Measurements from ENCODE around the gene PRELID2. TPM values are rescaled to one million over a fixed set of nuclear protein-coding genes. Genes with fewer than 3 reads are reported as not detected.
"Not testable (repeated sequence)": the region's sequence is repeated elsewhere in the genome, so short reads cannot be mapped to it uniquely, and the experiment has no call there.

PRELID2 gene
- total RNA-seq, 2 donors from 2014 or later, result 6.7 to 14.3 TPM

DNA sequence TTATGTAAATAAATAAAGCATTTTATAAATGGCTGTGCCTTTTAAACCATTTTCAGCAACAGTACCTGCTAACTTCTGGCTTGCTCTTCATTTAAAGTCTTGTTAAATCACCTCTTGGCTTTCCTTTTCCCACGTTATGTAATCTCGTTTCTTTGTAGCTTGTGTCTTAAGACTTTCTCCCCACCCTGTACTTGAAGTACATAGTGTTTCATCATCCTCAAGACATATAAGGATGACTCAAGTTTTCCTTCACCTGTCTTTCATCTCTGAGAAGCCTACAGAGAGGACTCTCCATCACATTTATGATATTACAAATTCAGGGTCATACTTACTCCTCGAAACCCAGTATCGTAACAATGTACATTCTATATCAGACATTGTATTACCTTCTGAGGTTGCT, 33.9 kb downstream of the PRELID2 start:
- no peak overlapping the region for H3K4me3 Mint-ChIP-seq
- TF ChIP-seq, protein P1, sequence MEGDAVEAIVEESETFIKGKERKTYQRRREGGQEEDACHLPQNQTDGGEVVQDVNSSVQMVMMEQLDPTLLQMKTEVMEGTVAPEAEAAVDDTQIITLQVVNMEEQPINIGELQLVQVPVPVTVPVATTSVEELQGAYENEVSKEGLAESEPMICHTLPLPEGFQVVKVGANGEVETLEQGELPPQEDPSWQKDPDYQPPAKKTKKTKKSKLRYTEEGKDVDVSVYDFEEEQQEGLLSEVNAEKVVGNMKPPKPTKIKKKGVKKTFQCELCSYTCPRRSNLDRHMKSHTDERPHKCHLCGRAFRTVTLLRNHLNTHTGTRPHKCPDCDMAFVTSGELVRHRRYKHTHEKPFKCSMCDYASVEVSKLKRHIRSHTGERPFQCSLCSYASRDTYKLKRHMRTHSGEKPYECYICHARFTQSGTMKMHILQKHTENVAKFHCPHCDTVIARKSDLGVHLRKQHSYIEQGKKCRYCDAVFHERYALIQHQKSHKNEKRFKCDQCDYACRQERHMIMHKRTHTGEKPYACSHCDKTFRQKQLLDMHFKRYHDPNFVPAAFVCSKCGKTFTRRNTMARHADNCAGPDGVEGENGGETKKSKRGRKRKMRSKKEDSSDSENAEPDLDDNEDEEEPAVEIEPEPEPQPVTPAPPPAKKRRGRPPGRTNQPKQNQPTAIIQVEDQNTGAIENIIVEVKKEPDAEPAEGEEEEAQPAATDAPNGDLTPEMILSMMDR (conservative IDR thresholded peaks at IDR 0.05), result no peak

DNA sequence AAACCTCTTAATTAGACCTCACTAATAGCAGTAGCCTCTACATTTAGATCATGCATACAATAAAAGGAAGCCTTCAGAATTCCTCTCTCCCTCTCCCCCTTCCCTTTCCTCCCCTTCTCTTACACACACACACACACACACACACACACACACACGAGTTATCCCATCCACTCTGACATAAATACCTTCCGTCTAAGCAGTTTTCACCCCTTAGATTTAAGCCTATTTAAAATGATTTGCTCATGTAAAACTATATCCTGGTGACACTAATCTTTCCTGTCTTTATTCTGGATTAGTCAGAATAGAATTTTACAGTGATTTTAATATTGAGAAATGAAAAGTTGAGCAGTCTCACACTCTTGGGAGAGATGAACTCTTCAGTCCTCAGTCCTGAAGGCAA, 35.0 kb downstream of the PRELID2 start:
- Mint-ChIP-seq H3K36me3 (ENCODE audit: low read depth) (no peaks in the 10 kb centered on the region), H3K4me1 (peaks cover 22% of the 10 kb centered on the region), H3K27me3 (ENCODE audit: insufficient read depth) (no peaks in the 10 kb centered on the region), H3K27ac (no peak overlapping the region), H3K4me3 (no peak overlapping the region), H3K9me3 (no peaks in the 10 kb centered on the region)
- no peaks in the 10 kb centered on the region for H3K9me3 ChIP-seq (ENCODE audit: control insufficient read depth, low read length)
- H3K27ac ChIP-seq (ENCODE audit: low read depth, low read length), result no peak overlapping the region
- peaks cover 8% of the 10 kb centered on the region for H3K4me1 ChIP-seq (ENCODE audit: control insufficient read depth, insufficient read depth, low read length)
- H3K27me3 ChIP-seq (ENCODE audit: control insufficient read depth, insufficient read depth, low read length, poor library complexity, severe bottlenecking), result no peaks in the 10 kb centered on the region
- no peak overlapping the region for H3K9ac ChIP-seq (ENCODE audit: extremely low read depth, low read length, poor library complexity, severe bottlenecking)
- WGBS, 2 experiments (ENCODE audit: insufficient coverage in 1 of 2, insufficient read length in 1 of 2), result 44% methylated on average over 2 of the region's 2 CpGs; no CpG with 5 or more reads in 1 of the 2 experiments
- no peaks in the 10 kb centered on the region for H3K36me3 ChIP-seq (ENCODE audit: control insufficient read depth, insufficient read depth, low read length)
- TF ChIP-seq, protein P1 (conservative IDR thresholded peaks at IDR 0.05), result no peak
- H3K4me3 ChIP-seq (ENCODE audit: low read length), result no peak overlapping the region
- DNase-seq, result no peak

More for the DNA sequence above, 33.9 kb downstream of the PRELID2 start:
- H3K4me1 Mint-ChIP-seq, result peaks cover 25% of the 10 kb centered on the region
- Histone ChIP-seq H3K9ac (ENCODE audit: extremely low read depth, low read length, poor library complexity, severe bottlenecking) (no peak overlapping the region), H3K36me3 (ENCODE audit: control insufficient read depth, insufficient read depth, low read length) (no peaks in the 10 kb centered on the region), H3K27me3 (ENCODE audit: control insufficient read depth, insufficient read depth, low read length, poor library complexity, severe bottlenecking) (no peaks in the 10 kb centered on the region), H3K4me3 (ENCODE audit: low read length) (no peak overlapping the region), H3K4me1 (ENCODE audit: control insufficient read depth, insufficient read depth, low read length) (peaks cover 13% of the 10 kb centered on the region), H3K9me3 (ENCODE audit: control insufficient read depth, low read length) (no peaks in the 10 kb centered on the region), H3K27ac (ENCODE audit: low read depth, low read length) (no peak overlapping the region)
- H3K9me3 Mint-ChIP-seq, result no peaks in the 10 kb centered on the region
- 89 to 97% methylated on average over 2 to 4 of the region's 4 CpGs for WGBS, 2 experiments (ENCODE audit: insufficient coverage in 1 of 2, insufficient read length in 1 of 2)
- no peaks in the 10 kb centered on the region for H3K27me3 Mint-ChIP-seq (ENCODE audit: insufficient read depth)
- H3K36me3 Mint-ChIP-seq (ENCODE audit: low read depth), result no peaks in the 10 kb centered on the region
- H3K27ac Mint-ChIP-seq, result no peak overlapping the region
- DNase-seq, result no peak

DNA sequence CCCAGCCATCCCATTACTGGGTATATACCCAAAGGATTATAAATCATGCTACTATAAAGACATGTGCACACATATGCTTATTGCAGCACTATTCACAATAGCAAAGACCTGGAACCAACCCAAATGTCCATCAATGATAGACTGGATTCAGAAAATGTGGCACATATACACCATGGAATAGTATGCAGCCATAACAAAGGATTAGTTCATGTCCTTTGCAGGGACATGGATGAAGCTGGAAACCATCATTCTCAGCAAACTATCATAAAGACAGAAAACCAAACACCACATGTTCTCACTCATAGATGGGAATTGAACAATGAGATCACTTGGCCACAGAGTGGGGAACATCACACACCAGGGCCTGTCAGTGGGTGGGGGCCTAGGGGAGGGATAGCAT, 36.6 kb downstream of the PRELID2 start:
- DNase-seq; H3K27me3 ChIP-seq (ENCODE audit: control insufficient read depth, insufficient read depth, low read length, poor library complexity, severe bottlenecking); H3K9me3 Mint-ChIP-seq; H3K36me3 ChIP-seq (ENCODE audit: control insufficient read depth, insufficient read depth, low read length); H3K27ac Mint-ChIP-seq; H3K4me3 ChIP-seq (ENCODE audit: low read length); H3K9me3 ChIP-seq (ENCODE audit: control insufficient read depth, low read length); H3K4me3 Mint-ChIP-seq; H3K36me3 Mint-ChIP-seq (ENCODE audit: low read depth); H3K27ac ChIP-seq (ENCODE audit: low read depth, low read length); H3K4me1 ChIP-seq (ENCODE audit: control insufficient read depth, insufficient read depth, low read length); H3K9ac ChIP-seq (ENCODE audit: extremely low read depth, low read length, poor library complexity, severe bottlenecking); H3K27me3 Mint-ChIP-seq (ENCODE audit: insufficient read depth): not testable (repeated sequence)
- H3K4me1 Mint-ChIP-seq, result peaks cover 15% of the 10 kb centered on the region

DNA sequence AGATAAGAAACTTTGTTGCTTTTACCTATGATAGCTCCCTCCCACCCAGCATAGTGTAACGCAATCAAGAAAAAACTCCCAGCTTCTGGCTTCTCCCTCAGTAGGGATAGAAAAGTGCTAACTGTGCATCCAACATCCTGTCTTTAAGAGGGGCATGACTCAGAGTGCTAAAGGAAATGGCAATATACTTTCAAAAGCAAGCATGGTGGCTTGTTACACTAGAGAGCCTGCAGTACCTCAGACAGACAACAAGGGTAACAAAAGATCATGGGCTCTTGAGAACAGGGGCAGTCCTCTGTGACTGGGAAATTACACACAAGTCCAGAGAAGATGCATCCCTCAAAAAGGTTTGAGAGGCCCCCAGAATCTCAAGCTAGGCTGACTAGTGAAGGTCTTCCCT, 37.8 kb downstream of the PRELID2 start:
- no peak overlapping the region for H3K27ac ChIP-seq (ENCODE audit: low read depth, low read length)
- Mint-ChIP-seq H3K4me1 (peaks cover 7% of the 10 kb centered on the region), H3K4me3 (no peak overlapping the region), H3K27me3 (ENCODE audit: insufficient read depth) (no peaks in the 10 kb centered on the region), H3K27ac (no peak overlapping the region), H3K9me3 (no peaks in the 10 kb centered on the region), H3K36me3 (ENCODE audit: low read depth) (no peaks in the 10 kb centered on the region)
- TF ChIP-seq, protein P1 (conservative IDR thresholded peaks at IDR 0.05), result peak; percentile 50
- peaks cover 5% of the 10 kb centered on the region for H3K4me1 ChIP-seq (ENCODE audit: control insufficient read depth, insufficient read depth, low read length)
- H3K9me3 ChIP-seq (ENCODE audit: control insufficient read depth, low read length), result no peaks in the 10 kb centered on the region
- H3K27me3 ChIP-seq (ENCODE audit: control insufficient read depth, insufficient read depth, low read length, poor library complexity, severe bottlenecking), result no peaks in the 10 kb centered on the region
- DNase-seq, result no peak
- no peak overlapping the region for H3K4me3 ChIP-seq (ENCODE audit: low read length)
- H3K9ac ChIP-seq (ENCODE audit: extremely low read depth, low read length, poor library complexity, severe bottlenecking), result no peak overlapping the region
- 83% methylated on average over 1 of the region's 1 CpG; no CpG with 5 or more reads in 1 of the 2 experiments for WGBS, 2 experiments (ENCODE audit: insufficient coverage in 1 of 2, insufficient read length in 1 of 2)
- H3K36me3 ChIP-seq (ENCODE audit: control insufficient read depth, insufficient read depth, low read length), result no peaks in the 10 kb centered on the region

All from endodermal cell (in vitro differentiated cells).